Hepatocyte (in vitro differentiated cells): ENCODE results near the gene SEMA5A.

Experiments used
- EZH2 ChIP-seq: fragments of 200-600 bp; sonication (generic); IDR thresholded peaks from 2 replicates; pipeline ENCODE4 v1.6.1; 2016; ENCODE audit warnings: antibody characterized with exemption, mild to moderate bottlenecking, borderline replicate concordance
- TF ChIP-seq, protein P1 (sequence below): fragments of 200-600 bp; sonication (generic); IDR thresholded peaks from 2 replicates; pipeline ENCODE4 v1.5.1; 2016; ENCODE audit warnings: antibody characterized with exemption, mild to moderate bottlenecking; ENCODE audit not compliant: poor library complexity

- TF ChIP-seq, protein P1, sequence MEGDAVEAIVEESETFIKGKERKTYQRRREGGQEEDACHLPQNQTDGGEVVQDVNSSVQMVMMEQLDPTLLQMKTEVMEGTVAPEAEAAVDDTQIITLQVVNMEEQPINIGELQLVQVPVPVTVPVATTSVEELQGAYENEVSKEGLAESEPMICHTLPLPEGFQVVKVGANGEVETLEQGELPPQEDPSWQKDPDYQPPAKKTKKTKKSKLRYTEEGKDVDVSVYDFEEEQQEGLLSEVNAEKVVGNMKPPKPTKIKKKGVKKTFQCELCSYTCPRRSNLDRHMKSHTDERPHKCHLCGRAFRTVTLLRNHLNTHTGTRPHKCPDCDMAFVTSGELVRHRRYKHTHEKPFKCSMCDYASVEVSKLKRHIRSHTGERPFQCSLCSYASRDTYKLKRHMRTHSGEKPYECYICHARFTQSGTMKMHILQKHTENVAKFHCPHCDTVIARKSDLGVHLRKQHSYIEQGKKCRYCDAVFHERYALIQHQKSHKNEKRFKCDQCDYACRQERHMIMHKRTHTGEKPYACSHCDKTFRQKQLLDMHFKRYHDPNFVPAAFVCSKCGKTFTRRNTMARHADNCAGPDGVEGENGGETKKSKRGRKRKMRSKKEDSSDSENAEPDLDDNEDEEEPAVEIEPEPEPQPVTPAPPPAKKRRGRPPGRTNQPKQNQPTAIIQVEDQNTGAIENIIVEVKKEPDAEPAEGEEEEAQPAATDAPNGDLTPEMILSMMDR = no peak
- TF ChIP-seq EZH2 = no peak
Measured at GRCh38 chr5:9529041-9529480, 16.8 kb downstream of the SEMA5A start.
